PC-9 (cell line): ENCODE data around the gene HSPB8.

ENCODE experiments used
- CTCF ChIP-seq: fragments of 200-600 bp; sonication (generic); conservative IDR thresholded peaks from 2 replicates; pipeline ENCODE4 v1.6.1; 2017; ENCODE audit warnings: mixed run types, antibody characterized with exemption, mild to moderate bottlenecking, moderate library complexity
- EZH2 ChIP-seq: fragments of 200-600 bp; sonication (generic); IDR thresholded peaks from 2 replicates; pipeline ENCODE4 v1.8.0; 2017; ENCODE audit warnings: antibody characterized with exemption, low read depth

GRCh38 chr12:119156401-119157044, 22.2 kb upstream of the HSPB8 start:
- TF ChIP-seq CTCF: no peak
- no peak for TF ChIP-seq EZH2
